Suprapubic skin (tissue), 4 donors: ENCODE results near the gene CXCL12.

Experiments
- POLR2A ChIP-seq, 2 donors: fragments of 450-650 bp; IDR thresholded peaks; one replicate each; pipeline ENCODE4 v1.6.1; 2017; ENCODE audit warnings: antibody characterized with exemption in 2 of 2, mild to moderate bottlenecking in 2 of 2, moderate library complexity in 2 of 2
- POLR2AphosphoS5 ChIP-seq, 3 donors: sonication (generic); formaldehyde crosslinking; IDR thresholded peaks; one replicate each; pipeline ENCODE4 v1.6.1; 2017; ENCODE audit warnings: antibody characterized with exemption in 3 of 3
- TF ChIP-seq, protein P1 (sequence below), 2 donors: fragments of 200-600 bp in 1 of 2; fragments of 450-650 bp in 1 of 2; sonication (generic) in 1 of 2; IDR thresholded peaks; one replicate each; pipeline ENCODE4 v1.5.1; 2016 to 2019; ENCODE audit warnings: antibody characterized with exemption in 2 of 2, mild to moderate bottlenecking in 1 of 2, moderate library complexity in 1 of 2

DNA sequence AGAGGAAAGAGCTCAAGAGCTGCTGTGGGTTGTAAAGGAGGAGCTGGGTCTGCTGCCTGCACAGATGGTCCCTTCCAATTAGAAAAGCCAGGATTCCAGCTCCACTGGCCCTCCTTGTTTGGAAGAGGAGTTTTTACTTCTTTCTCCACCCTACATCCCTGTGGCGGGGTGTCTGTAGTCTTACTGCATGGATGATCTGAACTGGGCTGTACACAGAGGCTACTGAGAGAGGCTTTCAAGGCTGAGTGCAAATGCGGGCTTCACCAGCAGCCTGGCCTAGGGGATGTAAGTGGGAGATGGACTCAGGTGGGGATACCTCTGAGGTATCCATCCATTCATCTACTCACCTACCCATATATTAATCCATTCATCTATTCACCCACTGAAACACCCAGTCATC is 7.1 kb upstream of the CXCL12 start:
- TF ChIP-seq, protein P1, sequence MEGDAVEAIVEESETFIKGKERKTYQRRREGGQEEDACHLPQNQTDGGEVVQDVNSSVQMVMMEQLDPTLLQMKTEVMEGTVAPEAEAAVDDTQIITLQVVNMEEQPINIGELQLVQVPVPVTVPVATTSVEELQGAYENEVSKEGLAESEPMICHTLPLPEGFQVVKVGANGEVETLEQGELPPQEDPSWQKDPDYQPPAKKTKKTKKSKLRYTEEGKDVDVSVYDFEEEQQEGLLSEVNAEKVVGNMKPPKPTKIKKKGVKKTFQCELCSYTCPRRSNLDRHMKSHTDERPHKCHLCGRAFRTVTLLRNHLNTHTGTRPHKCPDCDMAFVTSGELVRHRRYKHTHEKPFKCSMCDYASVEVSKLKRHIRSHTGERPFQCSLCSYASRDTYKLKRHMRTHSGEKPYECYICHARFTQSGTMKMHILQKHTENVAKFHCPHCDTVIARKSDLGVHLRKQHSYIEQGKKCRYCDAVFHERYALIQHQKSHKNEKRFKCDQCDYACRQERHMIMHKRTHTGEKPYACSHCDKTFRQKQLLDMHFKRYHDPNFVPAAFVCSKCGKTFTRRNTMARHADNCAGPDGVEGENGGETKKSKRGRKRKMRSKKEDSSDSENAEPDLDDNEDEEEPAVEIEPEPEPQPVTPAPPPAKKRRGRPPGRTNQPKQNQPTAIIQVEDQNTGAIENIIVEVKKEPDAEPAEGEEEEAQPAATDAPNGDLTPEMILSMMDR (IDR thresholded peaks at IDR 0.05): no peak
- TF ChIP-seq POLR2AphosphoS5 (IDR thresholded peaks at IDR 0.05): no peak
- no peak for TF ChIP-seq POLR2A (IDR thresholded peaks at IDR 0.05)
